GM12878 (cell line): ENCODE measurements around the gene MGAT3. TPM values are rescaled to one million over a fixed set of nuclear protein-coding genes. Genes with fewer than 3 reads are reported as not detected.

Experiments used
- ATAC-seq: fragments of 200-7000 bp; cut with Tn5 transposase; 3 replicates; pipeline ENCODE4 v1.9.1; 2020; ENCODE audit warnings: mild to moderate bottlenecking, moderate library complexity
- BruUV-seq: library from RNA; stranded (reverse); fragments of 400-500 nt; replicated peaks from 2 replicates; lab custom pipeline; 2021; lab: Mats Ljungman, UMichigan
- CTCF ChIA-PET: fragments of 300-600 bp; sonication (Branson Sonifier 250); formaldehyde crosslinking; extraction: SDS; loops from one replicate; lab custom pipeline; 2021; ENCODE audit warnings: inconsistent platforms; lab: Yijun Ruan, JAX
- POLR2A ChIA-PET: fragments of 350-600 bp; formaldehyde crosslinking; extraction: SDS; loops from one replicate; lab custom pipeline; 2021; ENCODE audit warnings: inconsistent platforms; lab: Charles Lee
- RAD21 ChIA-PET: fragments of 300-600 bp; sonication (Branson Sonifier 250); formaldehyde crosslinking; loops from one replicate; lab custom pipeline; 2023; ENCODE audit warnings: antibody characterized with exemption; ENCODE audit not compliant: unreplicated experiment; lab: Charles Lee
- SMC1A ChIA-PET: fragments of 300-600 bp; sonication (Branson Sonifier 250); formaldehyde crosslinking; loops from one replicate; lab custom pipeline; 2023; ENCODE audit not compliant: unreplicated experiment, uncharacterized antibody; lab: Charles Lee
- DNase-seq: peaks from one replicate; pipeline ENCODE4 v3.0.0-alpha.2; 2011; ENCODE audit warnings: low read depth, low spot score
- FAIRE-seq: peaks from 3 replicates; lab custom pipeline; 2011; peaks lifted over from hg19 to GRCh38; lab: Jason Lieb, UNC
- H2AFZ ChIP-seq: 2 replicates; pipeline ENCODE4 v1.6.0; 2011; ENCODE audit warnings: low read depth, low read length, control low read depth; ENCODE audit not compliant: control insufficient read depth
- H3K27ac ChIP-seq: 2 replicates; pipeline ENCODE4 v1.5.1; 2011; ENCODE audit warnings: control low read depth; ENCODE audit not compliant: control insufficient read depth, insufficient read depth
- H3K27me3 ChIP-seq, 2 experiments: replicated peaks in 1 of 2; 2 replicates each; pipeline versions ENCODE4 v1.6.0 to v1.6.1; 2011; ENCODE audit warnings: low read length in 1 of 2; ENCODE audit not compliant: control insufficient read depth in 2 of 2, insufficient read depth in 2 of 2
- H3K36me3 ChIP-seq, 2 experiments: 2 replicates each; pipeline ENCODE4 v1.5.1; 2011; ENCODE audit warnings: low read length in 1 of 2; ENCODE audit not compliant: control insufficient read depth in 2 of 2, insufficient read depth in 2 of 2
- H3K4me1 ChIP-seq: 2 replicates; pipeline ENCODE4 v1.6.1; 2011; ENCODE audit warnings: mild to moderate bottlenecking, low read length, moderate library complexity, mixed read lengths; ENCODE audit not compliant: control insufficient read depth, insufficient read depth
- H3K4me2 ChIP-seq: 2 replicates; pipeline ENCODE4 v1.6.0; 2011; ENCODE audit warnings: control low read depth; ENCODE audit not compliant: control insufficient read depth, insufficient read depth
- H3K4me3 ChIP-seq: fragments of 200-600 bp; sonication (generic); 2 replicates; pipeline ENCODE4 v1.5.1; 2016
- H3K79me2 ChIP-seq: 2 replicates; pipeline ENCODE4 v1.6.0; 2011; ENCODE audit warnings: low read length; ENCODE audit not compliant: control insufficient read depth, insufficient read depth
- H3K9ac ChIP-seq: 2 replicates; pipeline ENCODE4 v1.8.0; 2011; ENCODE audit warnings: low read length, control low read depth, mixed read lengths; ENCODE audit not compliant: control insufficient read depth, insufficient read depth
- H3K9me3 ChIP-seq: replicated peaks from 3 replicates; pipeline ENCODE4 v1.5.1; 2011; ENCODE audit warnings: mild to moderate bottlenecking, low read length; ENCODE audit not compliant: control insufficient read depth, insufficient read depth
- H4K20me1 ChIP-seq: 2 replicates; pipeline ENCODE4 v1.6.0; 2011; ENCODE audit not compliant: control insufficient read depth, insufficient read depth
- BCL11A ChIP-seq: IDR thresholded peaks from 2 replicates; pipeline ENCODE4 v1.6.1; 2011; ENCODE audit warnings: low read depth, low read length
- GABPA ChIP-seq: IDR thresholded peaks from 2 replicates; pipeline ENCODE4 v1.6.1; 2014; ENCODE audit warnings: antibody characterized with exemption, low read depth, mild to moderate bottlenecking, inconsistent platforms
- JUNB ChIP-seq: IDR thresholded peaks from 2 replicates; pipeline ENCODE4 v1.6.1; 2016; ENCODE audit warnings: antibody characterized with exemption, mild to moderate bottlenecking
- NR2C2 ChIP-seq: IDR thresholded peaks from 2 replicates; pipeline ENCODE4 v1.6.1; 2011; ENCODE audit warnings: borderline replicate concordance, low read depth; ENCODE audit not compliant: control insufficient read depth, insufficient read length
- WGBS: methylation state at CpG from one replicate; pipeline ENCODE4 v1.1.6; 2016; ENCODE audit warnings: low lambda C conversion rate; ENCODE audit not compliant: insufficient replicate concordance, insufficient coverage; ENCODE audit errors: missing lambda C conversion rate; 5-methylcytosine and 5-hydroxymethylcytosine counted together
- in situ Hi-C: fragments of 300-500 bp; cut with MboI; formaldehyde crosslinking; loops from 9 replicates; pipeline ENCODE4 v1.14.3; 2018; ENCODE audit warnings: mixed read lengths
- intact Hi-C: fragments of 100-400 bp; cut with micrococcal nuclease; formaldehyde crosslinking; loops from one replicate; pipeline ENCODE4 v1.14.2; 2022; ENCODE audit not compliant: unreplicated experiment
- polyA plus RNA-seq, 11 experiments: library from polyadenylated mRNA; depleted of rRNA in 4 of 11; unstranded in 6 of 11; stranded (reverse) in 5 of 11; fragments of >200 nt; fragmentation: Nextera tagmentation in 4 of 11; fragmentation: Illumina TruSeq in 1 of 11; extraction: Ambion mirVana in 4 of 11; extraction: Trizol in 1 of 11; gene quantifications; 1 replicate in 1 of 11; 2 replicates in 10 of 11; pipeline versions ENCODE4 v1.2.1 to v1.2.3, GENCODE V29; 2011 to 2016; ENCODE audit warnings: inconsistent platforms in 2 of 11, missing spikeins in 2 of 11, low read depth in 1 of 11
- total RNA-seq, 4 experiments: library from RNA; depleted of rRNA in 3 of 4; stranded (reverse); fragments of >200 nt in 3 of 4; fragmentation: Illumina TruSeq in 1 of 4; extraction: Trizol in 1 of 4; gene quantifications; 2 replicates each; pipeline versions ENCODE4 v1.2.1 to v1.2.3, GENCODE V29; 2013 to 2021
- TF ChIP-seq, protein P1 (sequence below): fragments of 450-650 bp; IDR thresholded peaks from 2 replicates; pipeline ENCODE4 v1.6.1; 2017; ENCODE audit warnings: mild to moderate bottlenecking, moderate library complexity

Gene MGAT3
- total and polyA plus RNA-seq, 10 of the 15 experiments (the other 5 are each of a cell fraction or from before 2014, with no cell fraction given), result 0.32 to 40.2 (median 11.9) TPM

DNA sequence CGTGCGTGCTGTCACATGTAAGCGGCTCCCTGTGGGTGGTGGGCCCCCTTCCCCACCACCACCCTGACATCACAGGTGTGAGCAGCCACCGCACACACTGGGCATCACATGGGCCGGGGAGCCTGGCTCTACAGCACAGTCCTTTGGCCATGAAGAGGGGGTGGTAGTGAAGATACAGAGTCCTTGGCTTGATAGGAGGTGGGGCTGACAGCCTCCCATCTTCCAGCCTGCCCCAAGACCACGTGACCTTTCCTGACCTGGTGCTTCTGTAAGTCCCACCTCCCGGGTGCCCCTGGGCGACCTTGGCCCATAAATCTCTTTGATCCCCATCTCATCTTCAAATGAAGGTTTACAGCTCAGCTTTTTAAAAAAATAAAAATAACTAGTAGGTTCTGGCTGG is 21.2 kb upstream of the MGAT3 start:
- no peak overlapping the region for H3K4me3 ChIP-seq
- ChIA-PET POLR2A (interaction anchor here (1.0 to 1.4 kb wide), 2 partner anchors 9 to 82 kb away, joined by 3 to 4 read pairs; no protein-coding TSS in a partner anchor), RAD21 (interaction anchor here (0.7 to 3.3 kb wide), 2 partner anchors 16 to 94 kb away, joined by 3 to 22 read pairs; no protein-coding TSS in a partner anchor), SMC1A (interaction anchor here (1.2 to 3.6 kb wide), 4 partner anchors 11 to 58 kb away, joined by 4 to 21 read pairs (median 6); no protein-coding TSS in a partner anchor), CTCF (interaction anchor here (0.6 to 5.3 kb wide), 11 partner anchors 19 to 88 kb away, joined by 3 to 37 read pairs (median 7); partner anchors contain the start of gene TAB1)
- no peaks in the 10 kb centered on the region for H4K20me1 ChIP-seq
- ATAC-seq (no peak), DNase-seq (no peak), FAIRE-seq (no peak)
- TF ChIP-seq JUNB (no peak), NR2C2 (no peak), BCL11A (no peak), GABPA (no peak)
- TF ChIP-seq, protein P1, sequence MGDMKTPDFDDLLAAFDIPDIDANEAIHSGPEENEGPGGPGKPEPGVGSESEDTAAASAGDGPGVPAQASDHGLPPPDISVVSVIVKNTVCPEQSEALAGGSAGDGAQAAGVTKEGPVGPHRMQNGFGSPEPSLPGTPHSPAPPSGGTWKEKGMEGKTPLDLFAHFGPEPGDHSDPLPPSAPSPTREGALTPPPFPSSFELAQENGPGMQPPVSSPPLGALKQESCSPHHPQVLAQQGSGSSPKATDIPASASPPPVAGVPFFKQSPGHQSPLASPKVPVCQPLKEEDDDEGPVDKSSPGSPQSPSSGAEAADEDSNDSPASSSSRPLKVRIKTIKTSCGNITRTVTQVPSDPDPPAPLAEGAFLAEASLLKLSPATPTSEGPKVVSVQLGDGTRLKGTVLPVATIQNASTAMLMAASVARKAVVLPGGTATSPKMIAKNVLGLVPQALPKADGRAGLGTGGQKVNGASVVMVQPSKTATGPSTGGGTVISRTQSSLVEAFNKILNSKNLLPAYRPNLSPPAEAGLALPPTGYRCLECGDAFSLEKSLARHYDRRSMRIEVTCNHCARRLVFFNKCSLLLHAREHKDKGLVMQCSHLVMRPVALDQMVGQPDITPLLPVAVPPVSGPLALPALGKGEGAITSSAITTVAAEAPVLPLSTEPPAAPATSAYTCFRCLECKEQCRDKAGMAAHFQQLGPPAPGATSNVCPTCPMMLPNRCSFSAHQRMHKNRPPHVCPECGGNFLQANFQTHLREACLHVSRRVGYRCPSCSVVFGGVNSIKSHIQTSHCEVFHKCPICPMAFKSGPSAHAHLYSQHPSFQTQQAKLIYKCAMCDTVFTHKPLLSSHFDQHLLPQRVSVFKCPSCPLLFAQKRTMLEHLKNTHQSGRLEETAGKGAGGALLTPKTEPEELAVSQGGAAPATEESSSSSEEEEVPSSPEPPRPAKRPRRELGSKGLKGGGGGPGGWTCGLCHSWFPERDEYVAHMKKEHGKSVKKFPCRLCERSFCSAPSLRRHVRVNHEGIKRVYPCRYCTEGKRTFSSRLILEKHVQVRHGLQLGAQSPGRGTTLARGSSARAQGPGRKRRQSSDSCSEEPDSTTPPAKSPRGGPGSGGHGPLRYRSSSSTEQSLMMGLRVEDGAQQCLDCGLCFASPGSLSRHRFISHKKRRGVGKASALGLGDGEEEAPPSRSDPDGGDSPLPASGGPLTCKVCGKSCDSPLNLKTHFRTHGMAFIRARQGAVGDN, result no peak
- WGBS, result 86% methylated on average over 8 of the region's 8 CpGs
- H3K9ac ChIP-seq, result no peak overlapping the region
- no peak overlapping the region for H2AFZ ChIP-seq
- intact Hi-C loops, result no loop called here
- no peak overlapping the region for H3K27ac ChIP-seq
- BruUV-seq, result no TSS peak
- no peaks in the 10 kb centered on the region for H3K9me3 ChIP-seq
- H3K79me2 ChIP-seq, result no peaks in the 10 kb centered on the region
- in situ Hi-C loops, result no loop called here
- H3K36me3 ChIP-seq, result peaks cover 0 to 4% of the 10 kb centered on the region in 2 experiments
- no peaks in the 10 kb centered on the region for H3K27me3 ChIP-seq
- H3K4me2 ChIP-seq, result no peak overlapping the region
- H3K4me1 ChIP-seq, result peaks cover 21% of the 10 kb centered on the region
